ENCODE data around the gene CHRNG.
A peak's percentile ranks its signal among the peaks of the same experiment; 100 is the strongest.

Gene CHRNG

DNA sequence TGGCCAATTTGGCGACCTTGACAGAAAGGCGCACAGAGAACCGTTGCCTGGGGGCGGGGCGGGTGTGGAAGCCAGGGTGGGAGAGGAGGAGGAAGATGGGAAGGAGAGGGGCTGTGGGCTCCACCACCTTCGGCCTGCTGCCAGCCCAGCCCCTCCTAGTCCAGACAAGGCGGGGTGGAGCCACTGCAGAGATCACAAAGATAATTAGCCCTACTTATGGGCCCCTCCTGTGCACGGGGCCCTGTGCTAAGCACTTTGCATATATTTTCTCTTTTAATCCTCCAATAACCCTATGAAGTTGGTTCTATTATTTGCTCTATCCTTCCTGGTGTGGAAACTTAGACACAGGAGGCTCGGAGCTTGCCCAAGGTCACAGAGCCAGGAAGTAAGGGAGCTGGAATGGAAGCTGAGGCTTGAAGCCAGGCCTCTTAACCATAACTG, 38.1 kb upstream of the CHRNG start:
- TF ChIP-seq, protein P1, sequence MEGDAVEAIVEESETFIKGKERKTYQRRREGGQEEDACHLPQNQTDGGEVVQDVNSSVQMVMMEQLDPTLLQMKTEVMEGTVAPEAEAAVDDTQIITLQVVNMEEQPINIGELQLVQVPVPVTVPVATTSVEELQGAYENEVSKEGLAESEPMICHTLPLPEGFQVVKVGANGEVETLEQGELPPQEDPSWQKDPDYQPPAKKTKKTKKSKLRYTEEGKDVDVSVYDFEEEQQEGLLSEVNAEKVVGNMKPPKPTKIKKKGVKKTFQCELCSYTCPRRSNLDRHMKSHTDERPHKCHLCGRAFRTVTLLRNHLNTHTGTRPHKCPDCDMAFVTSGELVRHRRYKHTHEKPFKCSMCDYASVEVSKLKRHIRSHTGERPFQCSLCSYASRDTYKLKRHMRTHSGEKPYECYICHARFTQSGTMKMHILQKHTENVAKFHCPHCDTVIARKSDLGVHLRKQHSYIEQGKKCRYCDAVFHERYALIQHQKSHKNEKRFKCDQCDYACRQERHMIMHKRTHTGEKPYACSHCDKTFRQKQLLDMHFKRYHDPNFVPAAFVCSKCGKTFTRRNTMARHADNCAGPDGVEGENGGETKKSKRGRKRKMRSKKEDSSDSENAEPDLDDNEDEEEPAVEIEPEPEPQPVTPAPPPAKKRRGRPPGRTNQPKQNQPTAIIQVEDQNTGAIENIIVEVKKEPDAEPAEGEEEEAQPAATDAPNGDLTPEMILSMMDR (IDR thresholded peaks at IDR 0.05; ENCODE audit: extremely low read depth, insufficient read depth, missing control alignments) = no peak
- in situ Hi-C loops (cut with MboI; ENCODE audit: low pct_unique_long_range_greater_than_20kb, low sequenced_read_pairs, unreplicated experiment) = no loop called here
- no peak for DNase-seq (ENCODE audit: low spot score)

DNA sequence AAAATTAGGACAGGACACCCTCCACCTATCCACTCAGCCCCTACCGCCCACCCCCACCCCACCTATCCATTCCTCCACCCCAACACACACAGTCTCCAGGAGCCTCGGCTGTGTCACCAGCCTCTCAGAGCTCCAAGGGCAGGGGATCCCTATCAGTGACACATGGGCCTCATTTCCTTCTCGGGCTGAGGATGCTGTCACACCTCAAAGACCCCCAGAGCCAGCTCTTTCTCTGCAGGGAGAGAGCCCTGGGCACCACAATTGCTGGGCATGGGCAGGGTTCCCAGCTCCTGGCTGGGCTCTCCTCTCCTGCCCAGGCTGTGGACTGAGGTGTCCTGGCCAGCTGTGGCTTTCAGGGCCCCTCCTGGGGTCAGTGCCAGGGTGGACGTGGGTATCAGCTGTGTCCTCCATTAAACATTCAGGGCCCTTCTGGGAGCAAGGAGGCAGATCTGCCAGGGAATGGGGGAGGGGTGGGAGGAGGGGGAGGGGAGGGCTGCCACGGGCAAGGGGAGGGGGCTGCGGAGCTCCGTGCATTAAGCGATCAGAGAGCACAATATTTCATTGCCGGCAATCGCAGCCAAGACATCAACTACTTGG, 37.6 kb upstream of the CHRNG start:
- TF ChIP-seq, protein P1 (IDR thresholded peaks at IDR 0.05; ENCODE audit: extremely low read depth, insufficient read depth, missing control alignments) = no peak
- DNase-seq (ENCODE audit: low spot score) = no peak
- in situ Hi-C loops (cut with MboI; ENCODE audit: low pct_unique_long_range_greater_than_20kb, low sequenced_read_pairs, unreplicated experiment) = no loop called here

DNA sequence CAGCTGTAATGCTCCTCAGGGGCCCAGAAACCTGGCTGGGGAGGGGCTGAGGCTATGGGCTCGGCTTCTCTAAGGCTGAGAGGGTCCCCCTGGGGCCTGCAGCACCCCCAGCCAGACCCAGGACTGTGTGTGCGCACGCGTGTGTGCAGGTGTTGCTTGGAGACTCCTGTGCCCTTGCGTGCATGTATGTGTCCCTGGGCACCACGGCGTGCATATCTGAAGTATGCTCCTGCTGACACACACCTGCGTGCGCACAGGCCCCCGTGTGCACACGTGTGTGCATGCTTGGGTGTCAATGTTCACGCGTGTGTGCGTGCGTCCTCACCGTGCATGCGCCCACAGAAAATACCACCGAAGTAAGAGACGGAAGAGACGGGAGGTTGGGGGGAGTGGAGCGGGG, 37.0 kb upstream of the CHRNG start:
- DNase-seq (ENCODE audit: low spot score) = no peak
- in situ Hi-C loops (cut with MboI; ENCODE audit: low pct_unique_long_range_greater_than_20kb, low sequenced_read_pairs, unreplicated experiment) = no loop called here
- TF ChIP-seq, protein P1 (IDR thresholded peaks at IDR 0.05; ENCODE audit: extremely low read depth, insufficient read depth, missing control alignments) = no peak

DNA sequence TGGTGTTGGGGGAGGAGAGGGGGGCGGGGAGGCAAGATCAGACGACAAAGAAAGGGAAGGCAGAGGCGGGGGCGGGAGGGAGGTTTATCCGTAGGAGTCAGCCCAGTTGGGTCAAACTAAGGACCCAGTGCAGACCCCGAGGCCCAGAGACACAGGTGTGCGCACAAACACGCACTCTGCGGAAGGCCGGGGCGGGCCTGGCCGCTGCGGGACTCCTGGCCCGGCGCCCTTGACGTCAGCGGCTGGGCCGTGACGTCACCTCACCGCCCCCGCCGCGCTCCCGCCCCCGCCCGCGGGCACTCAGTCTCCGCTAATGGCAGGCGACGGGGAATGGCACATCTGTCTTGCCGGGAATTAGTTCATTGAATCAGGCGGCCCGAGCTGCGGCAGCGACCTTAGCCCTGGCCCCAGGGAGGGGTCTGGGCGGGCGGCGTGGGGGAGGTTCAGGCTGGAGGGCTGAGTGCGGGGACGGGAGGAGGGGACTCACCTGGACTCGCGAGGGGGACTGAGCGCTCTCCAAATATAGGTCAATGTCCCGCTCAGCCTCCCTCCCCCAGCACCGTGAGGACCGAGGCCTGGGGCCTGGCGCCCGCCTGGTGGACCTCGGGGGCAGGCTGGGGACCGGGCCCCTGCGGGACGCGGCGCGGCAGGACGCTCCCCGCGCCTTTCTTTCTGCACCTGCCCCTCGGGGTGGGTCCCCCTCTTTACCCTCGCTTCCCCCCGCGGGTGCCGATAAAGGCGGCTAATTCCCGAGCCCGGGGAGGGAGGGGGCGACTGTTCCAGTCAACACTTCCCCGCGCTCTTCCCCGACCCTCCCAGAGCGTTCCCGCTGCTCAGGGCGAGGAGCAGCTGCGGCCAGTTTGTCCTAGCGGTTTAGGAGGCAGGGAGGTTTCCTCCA, 36.3 kb upstream of the CHRNG start:
- TF ChIP-seq, protein P1 (IDR thresholded peaks at IDR 0.05; ENCODE audit: extremely low read depth, insufficient read depth, missing control alignments) = no peak
- peak; percentile 54 for DNase-seq (ENCODE audit: low spot score)
- in situ Hi-C loops (cut with MboI; ENCODE audit: low pct_unique_long_range_greater_than_20kb, low sequenced_read_pairs, unreplicated experiment) = no loop called here

DNA sequence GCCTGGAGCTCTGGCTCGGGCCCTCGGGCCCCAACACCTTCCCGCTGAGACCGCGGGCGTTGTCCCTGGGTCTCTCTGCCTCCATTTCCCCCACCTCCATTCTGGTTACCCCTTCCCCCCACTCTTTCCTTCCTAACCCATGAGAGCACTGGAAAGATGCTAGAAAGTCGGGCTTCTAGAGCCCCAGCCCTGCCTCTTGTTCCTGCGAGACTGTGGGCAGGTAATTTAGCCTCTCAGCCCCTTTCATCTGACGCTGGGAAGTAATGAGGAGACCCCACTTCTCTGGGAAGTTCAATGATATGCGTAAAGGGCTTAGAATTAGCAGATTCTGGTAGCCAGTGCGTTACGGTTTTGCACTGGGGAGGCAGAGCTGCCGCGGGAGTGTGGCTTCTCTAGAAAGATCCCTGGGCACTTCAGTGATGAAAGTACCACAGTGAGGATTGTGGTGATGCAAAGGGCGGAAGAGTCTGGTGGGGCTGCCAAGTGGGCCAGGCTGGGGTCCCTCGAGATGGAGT, 35.6 kb upstream of the CHRNG start:
- in situ Hi-C loops (cut with MboI; ENCODE audit: low pct_unique_long_range_greater_than_20kb, low sequenced_read_pairs, unreplicated experiment) = no loop called here
- TF ChIP-seq, protein P1 (IDR thresholded peaks at IDR 0.05; ENCODE audit: extremely low read depth, insufficient read depth, missing control alignments) = no peak

DNA sequence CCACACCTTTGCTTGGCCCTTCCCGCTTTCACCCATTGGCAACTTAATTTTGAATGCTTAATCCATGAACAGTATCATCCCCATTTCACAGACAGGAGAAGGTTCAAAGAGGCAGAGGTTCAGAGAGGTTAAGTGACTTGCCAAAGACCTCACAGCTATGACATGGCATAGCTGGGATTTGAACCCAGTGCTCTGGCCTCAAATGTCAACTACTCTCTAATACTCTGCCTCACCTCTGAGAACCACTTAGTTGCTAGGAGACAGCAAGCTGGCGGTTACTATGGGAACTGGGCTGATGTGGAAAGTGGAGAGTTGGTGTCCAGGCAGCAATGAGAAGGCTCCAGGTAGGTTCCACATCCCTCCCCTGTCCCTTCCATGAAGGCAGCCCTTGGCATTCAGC, 35.1 kb upstream of the CHRNG start:
- DNase-seq (ENCODE audit: low spot score) = no peak
- in situ Hi-C loops (cut with MboI; ENCODE audit: low pct_unique_long_range_greater_than_20kb, low sequenced_read_pairs, unreplicated experiment) = no loop called here
- TF ChIP-seq, protein P1 (IDR thresholded peaks at IDR 0.05; ENCODE audit: extremely low read depth, insufficient read depth, missing control alignments) = no peak

More for the DNA sequence above, 35.6 kb upstream of the CHRNG start:
- DNase-seq (ENCODE audit: low spot score) = no peak

All from GM13977 (cell line).